Stomach smooth muscle (tissue), 2 donors: ENCODE measurements around the gene CCDC186.

Source experiments
- H3K27ac ChIP-seq: one replicate; pipeline ENCODE4 v1.7.0; 2013; ENCODE audit warnings: mild to moderate bottlenecking, low read length, inconsistent platforms
- H3K27me3 ChIP-seq, 2 donors: one replicate each; pipeline ENCODE4 v1.7.0; 2013; ENCODE audit warnings: low read length in 2 of 2; ENCODE audit not compliant: insufficient read depth in 2 of 2, control insufficient read depth in 1 of 2
- H3K36me3 ChIP-seq, 2 donors: one replicate each; pipeline ENCODE4 v1.7.0; 2013; ENCODE audit warnings: low read length in 2 of 2; ENCODE audit not compliant: control insufficient read depth in 2 of 2, insufficient read depth in 2 of 2
- H3K4me1 ChIP-seq: one replicate; pipeline ENCODE4 v1.7.0; 2013; ENCODE audit warnings: low read length; ENCODE audit not compliant: control insufficient read depth, insufficient read depth
- H3K4me3 ChIP-seq, 2 donors: one replicate each; pipeline ENCODE4 v1.7.0; 2013; ENCODE audit warnings: low read length in 2 of 2
- H3K9ac ChIP-seq, 2 donors: one replicate each; pipeline ENCODE4 v1.7.0; 2013; ENCODE audit warnings: low read length in 2 of 2, mild to moderate bottlenecking in 1 of 2
- H3K9me3 ChIP-seq, 2 donors: one replicate each; pipeline ENCODE4 v1.7.0; 2013; ENCODE audit warnings: low read length in 2 of 2; ENCODE audit not compliant: control insufficient read depth in 2 of 2
- donor health status: healthy.
- donor health status: Pancreatic carcinoma.

Gene CCDC186

DNA sequence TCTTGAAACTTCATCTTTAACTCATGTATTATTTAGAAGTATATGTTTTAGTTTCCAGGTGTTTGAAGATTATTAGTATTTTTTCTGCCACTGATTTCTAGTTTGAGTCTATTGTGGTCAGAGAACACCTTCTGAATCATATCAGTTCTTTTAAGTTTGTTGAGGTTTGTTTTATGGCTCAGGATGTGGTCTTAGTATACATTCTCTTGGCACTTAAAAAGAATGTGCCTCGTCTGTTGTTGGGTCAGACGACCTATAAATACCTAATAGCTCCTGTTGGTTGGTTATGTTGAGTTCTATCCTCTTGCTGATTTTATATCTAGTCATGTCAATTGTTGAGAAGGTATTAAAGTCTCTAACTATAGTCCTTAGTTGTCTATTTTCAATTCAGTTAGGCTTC lies 21.1 kb upstream of the CCDC186 start:
- Histone ChIP-seq H3K9ac (no peak overlapping the region), H3K27ac (no peak overlapping the region), H3K36me3 (no peaks in the 10 kb centered on the region), H3K27me3 (peaks cover 0 to 2% of the 10 kb centered on the region in 2 donors), H3K4me3 (no peak overlapping the region), H3K9me3 (no peaks in the 10 kb centered on the region), H3K4me1 (no peaks in the 10 kb centered on the region)

DNA sequence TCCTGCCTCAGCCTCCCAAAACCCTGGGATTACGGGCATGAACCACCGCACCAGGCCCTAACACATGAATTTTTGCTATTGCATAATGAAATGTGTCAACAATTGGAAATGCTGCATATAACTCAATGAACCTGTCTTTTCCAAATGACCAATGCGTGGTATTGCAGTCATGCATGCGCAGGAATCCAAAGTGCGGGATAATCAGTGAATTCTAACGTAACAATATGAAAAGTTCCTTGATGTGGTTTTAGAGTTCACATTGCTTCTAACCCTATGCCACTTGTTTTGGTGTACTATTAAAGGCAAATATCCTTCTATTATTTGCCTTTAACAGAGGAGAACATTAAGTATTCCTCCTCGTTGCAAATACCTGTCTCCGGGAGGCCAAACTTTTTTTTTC lies 15.7 kb upstream of the CCDC186 start:
- H3K27me3 ChIP-seq = no peaks in the 10 kb centered on the region
- H3K9ac ChIP-seq = no peak overlapping the region
- H3K9me3 ChIP-seq = no peaks in the 10 kb centered on the region
- H3K27ac ChIP-seq = no peak overlapping the region
- no peaks in the 10 kb centered on the region for H3K36me3 ChIP-seq
- H3K4me3 ChIP-seq = no peak overlapping the region
- H3K4me1 ChIP-seq = no peaks in the 10 kb centered on the region

- H3K4me3 ChIP-seq = no peak overlapping the region
- H3K27ac ChIP-seq = no peak overlapping the region
- no peaks in the 10 kb centered on the region for H3K4me1 ChIP-seq
- no peak overlapping the region for H3K9ac ChIP-seq
- H3K36me3 ChIP-seq = no peaks in the 10 kb centered on the region
- H3K9me3 ChIP-seq = no peaks in the 10 kb centered on the region
- H3K27me3 ChIP-seq = no peaks in the 10 kb centered on the region
Measured at GRCh38 chr10:114188900-114189299, 14.9 kb upstream of the CCDC186 start.

DNA sequence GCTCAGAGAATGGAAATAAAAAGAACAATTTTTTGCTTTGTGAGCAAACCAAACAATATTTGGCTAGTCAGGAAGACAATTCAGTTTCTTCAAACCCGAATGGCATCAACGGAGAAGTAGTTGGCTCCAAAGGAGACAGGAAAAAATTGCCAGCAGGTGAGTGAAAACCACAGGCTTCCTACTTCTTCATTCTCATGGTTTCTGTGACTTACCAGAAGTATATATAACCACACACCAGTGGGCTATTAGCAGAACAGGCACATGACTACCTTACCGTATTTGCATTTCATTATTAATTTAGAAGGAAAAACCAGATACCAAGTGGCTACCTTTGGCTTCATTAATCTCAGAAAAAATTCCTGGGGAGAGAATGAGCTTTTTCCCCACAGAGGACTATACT lies 14.0 kb upstream of the CCDC186 start:
- Histone ChIP-seq H3K9ac (no peak overlapping the region), H3K27ac (no peak overlapping the region), H3K9me3 (no peaks in the 10 kb centered on the region), H3K27me3 (no peaks in the 10 kb centered on the region), H3K4me1 (no peaks in the 10 kb centered on the region), H3K36me3 (no peaks in the 10 kb centered on the region), H3K4me3 (no peak overlapping the region)

- Histone ChIP-seq H3K9me3 (no peaks in the 10 kb centered on the region), H3K27ac (no peak overlapping the region), H3K4me3 (no peak overlapping the region), H3K27me3 (no peaks in the 10 kb centered on the region), H3K4me1 (no peaks in the 10 kb centered on the region), H3K36me3 (no peaks in the 10 kb centered on the region), H3K9ac (no peak overlapping the region)
Measured at GRCh38 chr10:114184276-114184675, 10.3 kb upstream of the CCDC186 start.

DNA sequence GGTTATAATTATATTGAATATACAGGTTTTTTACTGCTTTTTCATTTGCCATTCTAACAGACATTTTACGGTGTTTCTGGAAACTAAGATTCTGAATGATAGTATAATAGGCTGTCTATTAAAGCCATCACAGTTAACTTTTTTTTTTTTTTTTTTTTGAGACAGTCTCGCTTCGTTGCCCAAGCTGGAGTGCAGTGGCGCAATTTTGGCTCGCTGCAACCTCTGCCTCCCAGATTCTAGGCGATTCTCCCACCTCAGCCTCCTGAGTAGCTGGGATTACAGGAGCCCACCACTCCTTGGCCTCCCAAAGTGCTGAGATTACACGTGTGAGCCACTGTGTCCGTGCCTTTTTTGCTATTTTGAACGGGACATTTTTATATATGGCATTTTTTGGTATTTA lies 9.6 kb upstream of the CCDC186 start:
- no peak overlapping the region for H3K4me3 ChIP-seq

DNA sequence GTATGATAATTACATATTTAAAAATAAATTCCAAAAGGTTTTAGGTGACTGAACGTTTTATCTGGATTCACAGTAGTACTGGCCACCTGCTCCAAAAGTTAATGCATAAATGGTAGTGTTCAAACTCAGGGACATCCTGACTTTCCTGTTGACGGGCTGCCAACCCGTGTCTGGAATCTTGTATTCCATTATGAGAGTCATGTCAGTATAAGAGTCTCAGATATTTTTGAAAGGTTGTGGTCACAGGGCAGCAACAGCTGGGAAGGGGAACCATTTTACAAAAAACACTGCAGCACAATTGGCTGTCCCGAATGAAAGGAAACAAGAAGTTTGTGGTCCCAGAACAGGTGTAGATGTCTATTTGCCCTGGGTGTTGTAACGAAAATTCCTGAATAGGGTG lies 8.0 kb upstream of the CCDC186 start:
- no peaks in the 10 kb centered on the region for H3K36me3 ChIP-seq
- no peak overlapping the region for H3K4me3 ChIP-seq
- no peak overlapping the region for H3K27ac ChIP-seq

More for the DNA sequence above, 9.6 kb upstream of the CCDC186 start:
- H3K4me1 ChIP-seq = no peaks in the 10 kb centered on the region
- H3K27ac ChIP-seq = no peak overlapping the region
- no peaks in the 10 kb centered on the region for H3K9me3 ChIP-seq
- H3K27me3 ChIP-seq = no peaks in the 10 kb centered on the region
- no peaks in the 10 kb centered on the region for H3K36me3 ChIP-seq
- H3K9ac ChIP-seq = no peak overlapping the region

GRCh38 chr10:114180937-114181336 lies 6.9 kb upstream of the CCDC186 start:
- no peaks in the 10 kb centered on the region for H3K4me1 ChIP-seq
- H3K27ac ChIP-seq = no peak overlapping the region
- H3K36me3 ChIP-seq = no peaks in the 10 kb centered on the region

More for the DNA sequence above, 8.0 kb upstream of the CCDC186 start:
- no peaks in the 10 kb centered on the region for H3K4me1 ChIP-seq
- H3K9me3 ChIP-seq = no peaks in the 10 kb centered on the region
- no peak overlapping the region for H3K9ac ChIP-seq
- no peaks in the 10 kb centered on the region for H3K27me3 ChIP-seq

GRCh38 chr10:114179747-114180146 lies 5.7 kb upstream of the CCDC186 start:
- H3K27me3 ChIP-seq = no peaks in the 10 kb centered on the region
- no peak overlapping the region for H3K9ac ChIP-seq
- H3K36me3 ChIP-seq = no peaks in the 10 kb centered on the region
- no peaks in the 10 kb centered on the region for H3K9me3 ChIP-seq
- H3K4me1 ChIP-seq = no peaks in the 10 kb centered on the region
- no peak overlapping the region for H3K4me3 ChIP-seq
- no peak overlapping the region for H3K27ac ChIP-seq

More at GRCh38 chr10:114180937-114181336, 6.9 kb upstream of the CCDC186 start:
- no peak overlapping the region for H3K9ac ChIP-seq
- H3K4me3 ChIP-seq = no peak overlapping the region
- no peaks in the 10 kb centered on the region for H3K9me3 ChIP-seq
- H3K27me3 ChIP-seq = no peaks in the 10 kb centered on the region

- Histone ChIP-seq H3K9me3 (no peaks in the 10 kb centered on the region), H3K27me3 (no peaks in the 10 kb centered on the region), H3K9ac (no peak within 1 kb of the TSS), H3K27ac (no peak within 1 kb of the TSS), H3K4me1 (no peaks in the 10 kb centered on the region), H3K4me3 (no peak within 1 kb of the TSS), H3K36me3 (no peaks in the 10 kb centered on the region)
Measured at GRCh38 chr10:114179148-114179547, 5.1 kb upstream of the CCDC186 start, which contains the start of gene TDRD1. TDRD1 (plus strand) TSS chr10:114179353; CDS start chr10:114187832, 8,479 bp downstream.

GRCh38 chr10:114176511-114176910 lies 2.5 kb upstream of the CCDC186 start:
- Histone ChIP-seq H3K27ac (no peak overlapping the region), H3K4me3 (no peak overlapping the region), H3K9me3 (no peaks in the 10 kb centered on the region), H3K9ac (no peak overlapping the region), H3K36me3 (no peaks in the 10 kb centered on the region), H3K27me3 (no peaks in the 10 kb centered on the region), H3K4me1 (no peaks in the 10 kb centered on the region)
